Measurements from ENCODE around the gene MSMO1. TPM values are rescaled to one million over a fixed set of nuclear protein-coding genes. Genes with fewer than 3 reads are reported as not detected.

The MSMO1 gene
- total RNA-seq, 4 donors from 2014 or later = 13.2 to 45.2 (median 19.3) TPM

DNA sequence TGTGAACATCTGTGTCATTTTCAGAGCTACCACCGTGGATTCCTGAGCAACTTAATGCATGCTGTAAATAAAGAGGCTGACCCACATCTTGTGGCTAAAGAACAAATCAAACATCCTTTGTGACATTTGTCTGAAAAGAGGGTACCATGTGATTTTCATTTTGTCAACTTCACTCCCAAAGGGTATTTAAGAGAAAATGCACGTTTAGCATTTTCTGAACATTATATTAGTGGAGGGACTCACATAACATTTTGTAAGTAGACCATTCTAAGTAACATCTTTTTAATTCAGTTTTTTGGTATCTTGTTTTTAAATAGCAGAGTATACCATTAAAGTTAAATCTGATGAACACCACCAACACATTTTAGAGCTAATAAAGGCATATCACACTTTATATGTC, 34.3 kb downstream of the MSMO1 start:
- ATAC-seq (ENCODE audit: low FRiP score) = no peak
- no peak for TF ChIP-seq CTCF (IDR thresholded peaks at IDR 0.05)
- DNase-seq (ENCODE audit: low spot score) = no peak

DNA sequence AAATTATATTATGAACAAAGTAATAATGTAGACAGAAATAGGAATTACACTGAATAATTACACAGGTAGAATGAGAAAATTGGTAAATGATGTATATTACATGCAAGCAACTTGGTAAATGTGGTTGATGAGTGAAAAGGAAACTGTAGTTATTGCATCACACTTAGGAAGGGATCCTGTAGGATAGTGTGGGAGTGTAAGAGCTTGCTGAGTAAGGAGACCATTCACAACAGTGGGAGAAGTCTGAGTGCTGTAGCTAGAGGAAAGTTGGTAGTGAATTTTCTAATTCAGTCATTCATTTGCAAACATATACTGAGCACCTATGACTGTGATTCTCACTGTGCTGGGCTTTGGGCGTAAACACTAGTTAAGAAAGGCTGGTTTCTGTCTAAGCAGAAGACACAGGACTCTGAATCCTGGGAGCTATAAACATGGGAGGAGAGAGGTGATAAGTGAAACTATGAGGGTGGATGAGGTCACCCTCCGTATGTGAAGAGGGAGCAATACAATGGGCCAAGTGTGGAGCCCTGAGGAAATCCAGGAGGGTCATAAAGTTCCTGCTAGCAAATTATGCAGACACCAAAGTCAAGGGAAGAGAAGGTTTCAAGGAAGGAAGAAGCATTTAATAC, 37.1 kb downstream of the MSMO1 start:
- ATAC-seq (ENCODE audit: low FRiP score) = peak; percentile 66
- no peak for TF ChIP-seq CTCF (IDR thresholded peaks at IDR 0.05)
- DNase-seq (ENCODE audit: low spot score) = no peak

DNA sequence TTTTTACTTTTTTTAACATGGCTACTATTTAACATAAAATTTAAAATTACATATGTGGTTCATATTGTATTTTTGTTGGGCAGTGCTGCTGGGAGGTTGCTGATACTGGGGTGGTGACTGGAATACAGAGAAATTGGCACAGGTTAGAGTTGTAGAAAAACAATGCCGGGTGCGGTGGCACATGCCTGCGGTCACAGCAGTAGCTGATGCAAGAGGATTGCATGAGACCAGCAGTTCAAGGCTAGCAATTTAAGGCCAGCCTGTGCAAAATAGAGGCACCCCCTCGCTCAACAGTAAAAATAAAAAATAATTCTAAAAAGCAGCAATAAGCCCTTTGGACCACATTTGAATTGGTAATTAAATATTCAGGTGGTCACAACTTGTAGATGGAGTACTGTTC, 39.6 kb downstream of the MSMO1 start:
- ATAC-seq (ENCODE audit: low FRiP score) (no peak), DNase-seq (ENCODE audit: low spot score) (no peak)
- TF ChIP-seq CTCF (IDR thresholded peaks at IDR 0.05) = no peak

DNA sequence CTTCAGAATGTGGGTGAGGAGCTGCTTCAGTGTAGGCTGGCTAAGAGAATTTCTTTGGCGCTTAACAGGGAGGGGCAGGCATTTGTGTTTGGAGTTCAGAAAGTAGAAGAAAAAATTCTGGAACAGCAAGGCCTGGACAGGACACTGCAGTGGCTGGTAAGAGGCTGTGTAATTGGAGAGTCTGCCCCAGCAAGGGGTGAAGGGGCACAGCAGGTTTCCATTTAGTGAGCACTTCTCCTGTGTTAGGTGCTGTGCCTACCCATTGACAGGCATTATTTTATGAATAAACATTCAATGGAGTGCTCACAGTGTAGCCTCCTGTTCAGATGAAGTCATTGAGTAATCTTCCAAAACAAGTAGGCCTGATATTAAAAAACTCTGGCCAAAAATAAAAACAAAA, 40.6 kb downstream of the MSMO1 start:
- no peak for TF ChIP-seq CTCF (IDR thresholded peaks at IDR 0.05)
- no peak for ATAC-seq (ENCODE audit: low FRiP score)
- no peak for DNase-seq (ENCODE audit: low spot score)

DNA sequence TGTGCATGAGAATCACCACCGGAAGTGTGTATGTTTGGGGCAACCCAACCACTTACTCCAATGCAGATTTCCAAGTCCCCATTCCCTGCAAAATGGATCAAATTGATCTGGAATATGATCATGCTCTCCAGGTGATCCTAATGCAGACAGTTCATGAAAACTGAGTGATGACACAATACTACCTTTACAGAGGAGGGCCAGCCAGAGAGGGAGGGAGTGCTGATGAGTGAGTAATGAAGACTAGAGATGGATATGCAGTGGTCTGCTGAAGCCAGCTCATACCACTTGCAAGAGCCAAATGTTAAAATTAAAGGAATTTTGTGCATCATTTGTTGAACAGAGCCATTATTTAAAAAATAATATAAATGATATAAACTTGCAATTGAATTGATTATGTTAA, 41.1 kb downstream of the MSMO1 start:
- DNase-seq (ENCODE audit: low spot score) (no peak), ATAC-seq (ENCODE audit: low FRiP score) (no peak)
- TF ChIP-seq CTCF (IDR thresholded peaks at IDR 0.05) = no peak

GRCh38 chr4:165369522-165369921, 42.1 kb downstream of the MSMO1 start:
- ATAC-seq (ENCODE audit: low FRiP score) = no peak
- TF ChIP-seq CTCF (IDR thresholded peaks at IDR 0.05) = no peak

GRCh38 chr4:165370530-165370929, 43.1 kb downstream of the MSMO1 start:
- no peak for ATAC-seq (ENCODE audit: low FRiP score)
- TF ChIP-seq CTCF (IDR thresholded peaks at IDR 0.05) = no peak
- DNase-seq (ENCODE audit: low spot score) = no peak

More at GRCh38 chr4:165369522-165369921, 42.1 kb downstream of the MSMO1 start:
- no peak for DNase-seq (ENCODE audit: low spot score)

Data from omental fat pad (tissue), 4 donors.